ENCODE results near the gene PSMB7. TPM values are rescaled to one million over a fixed set of nuclear protein-coding genes. Genes with fewer than 3 reads are reported as not detected.

The PSMB7 gene
- total RNA-seq, 1 experiment from 2014 or later = 187 TPM

GRCh38 chr9:124353811-124354274, 61.4 kb downstream of the PSMB7 start (continued):
- no peak for TF ChIP-seq ZNF425 (CRISPR knock-in tag; conservative IDR thresholded peaks at IDR 0.05)
- TF ChIP-seq E2F4 (CRISPR knock-in tag; IDR thresholded peaks at IDR 0.05; ENCODE audit: borderline replicate concordance, low read depth) = no peak
- no peak for TF ChIP-seq AR (CRISPR knock-in tag; IDR thresholded peaks at IDR 0.05)

- ATAC-seq = no peak
- CTCF ChIA-PET = interaction anchor here (0.6 kb wide), 1 partner anchor 10 kb away, joined by 10 read pairs; no protein-coding TSS in a partner anchor
- H3K27ac Mint-ChIP-seq = peak overlapping the region; percentile 63
- DNase-seq (ENCODE audit: low spot score) = no peak
- H3K4me3 Mint-ChIP-seq = no peak overlapping the region
- 0 out of 2 replicates have a peak, but pooled peaks cover under 1% of the 10 kb centered on the region for H3K4me1 Mint-ChIP-seq
- POLR2A ChIA-PET = no interaction called here
- H3K36me3 Mint-ChIP-seq = peaks cover 39% of the 10 kb centered on the region
- H3K27me3 Mint-ChIP-seq (ENCODE audit: low read depth) = no peaks in the 10 kb centered on the region
- no peaks in the 10 kb centered on the region for H3K9me3 Mint-ChIP-seq
- TF ChIP-seq ARID4B (CRISPR knock-in tag; IDR thresholded peaks at IDR 0.05; ENCODE audit: borderline replicate concordance) = no peak
- TF ChIP-seq SMAD3 (CRISPR knock-in tag; IDR thresholded peaks at IDR 0.05; ENCODE audit: borderline replicate concordance) = no peak
- TF ChIP-seq ZMAT4 (CRISPR knock-in tag; IDR thresholded peaks at IDR 0.05) = no peak
- no peak for TF ChIP-seq MLX (CRISPR knock-in tag; IDR thresholded peaks at IDR 0.05)
- no peak for TF ChIP-seq CBFB (CRISPR knock-in tag; IDR thresholded peaks at IDR 0.05; ENCODE audit: low read depth)
- TF ChIP-seq ZNF423 (CRISPR knock-in tag; IDR thresholded peaks at IDR 0.05) = no peak
- TF ChIP-seq TP53 (CRISPR knock-in tag; IDR thresholded peaks at IDR 0.05) = no peak
- no peak for TF ChIP-seq MXD4 (CRISPR knock-in tag; IDR thresholded peaks at IDR 0.05; ENCODE audit: borderline replicate concordance)
- no peak for TF ChIP-seq NR1H2 (CRISPR knock-in tag; IDR thresholded peaks at IDR 0.05)
- TF ChIP-seq ZSCAN18 (CRISPR knock-in tag; IDR thresholded peaks at IDR 0.05) = no peak
- no peak for TF ChIP-seq TCF7 (CRISPR knock-in tag; IDR thresholded peaks at IDR 0.05; ENCODE audit: low read depth)
- TF ChIP-seq ATF1 (CRISPR knock-in tag; IDR thresholded peaks at IDR 0.05) = no peak
- no peak for TF ChIP-seq OVOL2 (CRISPR knock-in tag; IDR thresholded peaks at IDR 0.05; ENCODE audit: borderline replicate concordance)
- no peak for TF ChIP-seq USF1 (CRISPR knock-in tag; IDR thresholded peaks at IDR 0.05)
- TF ChIP-seq GABPB1 (CRISPR knock-in tag; IDR thresholded peaks at IDR 0.05) = no peak
- TF ChIP-seq ETV6 (CRISPR knock-in tag; IDR thresholded peaks at IDR 0.05) = no peak
These were observed 62.0 kb downstream of the PSMB7 start for GRCh38 chr9:124353166-124353768.

Data from WTC11 (cell line).